ENCODE results near the gene LRRK2. TPM values are rescaled to one million over a fixed set of nuclear protein-coding genes. Genes with fewer than 3 reads are reported as not detected.

LRRK2 gene
- total RNA-seq, 4 donors from 2014 or later = 4.5 to 10.7 (median 6.2) TPM

- H3K36me3 ChIP-seq = peaks cover 0 to 11% of the 10 kb centered on the region in 2 donors
- TF ChIP-seq, protein P1, sequence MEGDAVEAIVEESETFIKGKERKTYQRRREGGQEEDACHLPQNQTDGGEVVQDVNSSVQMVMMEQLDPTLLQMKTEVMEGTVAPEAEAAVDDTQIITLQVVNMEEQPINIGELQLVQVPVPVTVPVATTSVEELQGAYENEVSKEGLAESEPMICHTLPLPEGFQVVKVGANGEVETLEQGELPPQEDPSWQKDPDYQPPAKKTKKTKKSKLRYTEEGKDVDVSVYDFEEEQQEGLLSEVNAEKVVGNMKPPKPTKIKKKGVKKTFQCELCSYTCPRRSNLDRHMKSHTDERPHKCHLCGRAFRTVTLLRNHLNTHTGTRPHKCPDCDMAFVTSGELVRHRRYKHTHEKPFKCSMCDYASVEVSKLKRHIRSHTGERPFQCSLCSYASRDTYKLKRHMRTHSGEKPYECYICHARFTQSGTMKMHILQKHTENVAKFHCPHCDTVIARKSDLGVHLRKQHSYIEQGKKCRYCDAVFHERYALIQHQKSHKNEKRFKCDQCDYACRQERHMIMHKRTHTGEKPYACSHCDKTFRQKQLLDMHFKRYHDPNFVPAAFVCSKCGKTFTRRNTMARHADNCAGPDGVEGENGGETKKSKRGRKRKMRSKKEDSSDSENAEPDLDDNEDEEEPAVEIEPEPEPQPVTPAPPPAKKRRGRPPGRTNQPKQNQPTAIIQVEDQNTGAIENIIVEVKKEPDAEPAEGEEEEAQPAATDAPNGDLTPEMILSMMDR (IDR thresholded peaks at IDR 0.05 in 4 of 5, conservative IDR thresholded peaks at IDR 0.05 in 1 of 5) = no peak
- TF ChIP-seq POLR2A (IDR thresholded peaks at IDR 0.05) = no peak
- no peak overlapping the region for H3K27ac ChIP-seq
- intact Hi-C loops (cut with DNase I; ENCODE audit: low total_unique reads) = no loop called here
- no peaks in the 10 kb centered on the region for H3K9me3 ChIP-seq
- H3K27me3 ChIP-seq = no peaks in the 10 kb centered on the region
- H3K4me1 ChIP-seq = no peaks in the 10 kb centered on the region
- DNase-seq (no peak), ATAC-seq (no peak)
- in situ Hi-C loops (cut with MboI; ENCODE audit: low sequenced_read_pairs in 4 of 4) = no loop called here
- H3K4me3 ChIP-seq = no peak overlapping the region
Observed at GRCh38 chr12:40309001-40309400, 84.2 kb downstream of the LRRK2 start.

GRCh38 chr12:40310211-40310610, 85.4 kb downstream of the LRRK2 start:
- Histone ChIP-seq H3K4me3 (no peak overlapping the region), H3K27ac (no peak overlapping the region), H3K9me3 (no peaks in the 10 kb centered on the region), H3K4me1 (no peaks in the 10 kb centered on the region), H3K27me3 (no peaks in the 10 kb centered on the region), H3K36me3 (peaks cover 0 to 11% of the 10 kb centered on the region in 2 donors)
- intact Hi-C loops (cut with DNase I; ENCODE audit: low total_unique reads) = loop anchor here (5.0 kb wide), 1 partner anchor 73 kb away; no protein-coding TSS in a partner anchor
- in situ Hi-C loops (cut with MboI; ENCODE audit: low sequenced_read_pairs in 4 of 4) = loop anchor here in 1 of 4 donors (10.0 kb wide), 1 partner anchor 155 kb away; no protein-coding TSS in a partner anchor
- DNase-seq (no peak), ATAC-seq (no peak)
- TF ChIP-seq POLR2A (IDR thresholded peaks at IDR 0.05) = no peak
- TF ChIP-seq, protein P1 (IDR thresholded peaks at IDR 0.05 in 4 of 5, conservative IDR thresholded peaks at IDR 0.05 in 1 of 5) = no peak

DNA sequence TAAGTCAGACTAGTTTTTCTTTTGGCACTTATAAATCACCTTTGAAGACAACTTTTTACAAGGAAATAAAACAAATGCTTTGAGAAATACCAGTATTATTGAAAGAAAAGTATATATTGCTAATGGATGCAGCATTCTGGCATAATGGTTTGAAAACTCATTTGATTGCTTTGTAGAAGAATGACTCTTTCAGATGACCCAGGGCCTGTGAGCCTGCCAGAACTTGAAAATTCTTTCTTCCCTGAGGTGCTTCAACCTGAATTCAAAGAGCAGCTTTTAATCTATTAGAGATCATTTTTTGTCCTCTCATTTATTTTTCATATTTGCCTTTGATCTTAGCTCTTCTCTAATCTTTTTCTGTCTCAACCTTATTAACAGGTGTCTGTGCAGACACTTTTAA, 87.4 kb downstream of the LRRK2 start:
- in situ Hi-C loops (cut with MboI; ENCODE audit: low sequenced_read_pairs in 4 of 4) = loop anchor here in 1 of 4 donors (10.0 kb wide), 1 partner anchor 157 kb away; no protein-coding TSS in a partner anchor
- TF ChIP-seq, protein P1 (IDR thresholded peaks at IDR 0.05 in 4 of 5, conservative IDR thresholded peaks at IDR 0.05 in 1 of 5) = no peak
- no peak for TF ChIP-seq POLR2A (IDR thresholded peaks at IDR 0.05)
- Histone ChIP-seq H3K36me3 (peaks cover 0 to 11% of the 10 kb centered on the region in 2 donors), H3K4me3 (no peak overlapping the region), H3K9me3 (no peaks in the 10 kb centered on the region), H3K27me3 (no peaks in the 10 kb centered on the region), H3K27ac (no peak overlapping the region), H3K4me1 (no peaks in the 10 kb centered on the region)
- intact Hi-C loops (cut with DNase I; ENCODE audit: low total_unique reads) = loop anchor here (5.0 kb wide), 1 partner anchor 75 kb away; no protein-coding TSS in a partner anchor
- ATAC-seq (no peak), DNase-seq (no peak)

DNA sequence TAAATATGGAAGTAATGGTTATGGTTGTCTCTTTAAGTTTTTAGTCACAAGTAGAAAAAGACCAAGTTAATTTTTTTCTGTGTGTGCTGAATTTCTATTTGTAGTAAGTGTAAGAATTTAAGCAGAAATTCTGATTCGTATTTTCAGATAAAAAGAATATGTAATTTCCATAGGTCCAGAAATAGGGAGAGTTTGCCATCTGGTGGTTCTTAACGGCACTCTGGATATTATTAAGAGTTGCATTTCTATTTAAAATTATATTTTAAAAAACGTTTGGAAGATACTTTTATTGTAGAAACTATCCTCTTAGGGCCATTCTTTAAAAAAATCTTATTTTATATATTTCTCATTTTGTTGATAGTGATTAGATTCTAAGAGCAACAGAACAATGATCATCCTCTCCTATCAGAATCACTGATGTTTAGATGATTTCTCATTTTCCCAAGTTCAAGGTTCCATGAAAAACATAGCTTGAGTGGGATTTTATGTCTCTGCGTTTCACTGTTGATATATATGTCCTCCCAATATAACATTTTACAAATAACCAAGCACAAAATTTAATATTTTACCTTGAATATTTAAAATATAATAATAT, 88.3 kb downstream of the LRRK2 start:
- in situ Hi-C loops (cut with MboI; ENCODE audit: low sequenced_read_pairs in 4 of 4) = loop anchor here in 1 of 4 donors (10.0 kb wide), 1 partner anchor 158 kb away; no protein-coding TSS in a partner anchor

More for the DNA sequence above, 88.3 kb downstream of the LRRK2 start:
- H3K4me1 ChIP-seq = no peaks in the 10 kb centered on the region
- no peak overlapping the region for H3K4me3 ChIP-seq
- intact Hi-C loops (cut with DNase I; ENCODE audit: low total_unique reads) = loop anchor here (5.0 kb wide), 1 partner anchor 76 kb away; no protein-coding TSS in a partner anchor
- ATAC-seq (no peak), DNase-seq (no peak)
- H3K9me3 ChIP-seq = no peaks in the 10 kb centered on the region
- no peaks in the 10 kb centered on the region for H3K27me3 ChIP-seq
- peaks cover 0 to 11% of the 10 kb centered on the region in 2 donors for H3K36me3 ChIP-seq
- no peak for TF ChIP-seq POLR2A (IDR thresholded peaks at IDR 0.05)
- TF ChIP-seq, protein P1 (IDR thresholded peaks at IDR 0.05 in 4 of 5, conservative IDR thresholded peaks at IDR 0.05 in 1 of 5) = no peak
- no peak overlapping the region for H3K27ac ChIP-seq

Data from gastrocnemius medialis (tissue), 4 donors.